Uterus (tissue), 2 donors: ENCODE data around the gene GZMA.

Source experiments
- CTCF ChIP-seq, 4 experiments: fragments of 200-600 bp in 2 of 4; fragments of 450-650 bp in 2 of 4; sonication (generic) in 2 of 4; IDR thresholded peaks; one replicate each; pipeline ENCODE4 v1.5.1; 2016 to 2019; ENCODE audit warnings: antibody characterized with exemption in 4 of 4, mild to moderate bottlenecking in 2 of 4, moderate library complexity in 1 of 4
- POLR2A ChIP-seq, 2 donors: fragments of 450-650 bp; IDR thresholded peaks; one replicate each; pipeline ENCODE4 v1.6.1; 2016; ENCODE audit warnings: antibody characterized with exemption in 2 of 2, mild to moderate bottlenecking in 1 of 2, moderate library complexity in 1 of 2

GRCh38 chr5:55136521-55136920 lies 34.1 kb downstream of the GZMA start:
- TF ChIP-seq CTCF (IDR thresholded peaks at IDR 0.05) = no peak
- TF ChIP-seq POLR2A (IDR thresholded peaks at IDR 0.05) = no peak
